ENCODE results near the gene KDM6A. TPM values are rescaled to one million over a fixed set of nuclear protein-coding genes. Genes with fewer than 3 reads are reported as not detected.
A peak's percentile ranks its signal among the peaks of the same experiment; 100 is the strongest.
"Not testable (repeated sequence)": the region's sequence is repeated elsewhere in the genome, so short reads cannot be mapped to it uniquely, and the experiment has no call there.

The KDM6A gene
- 11.7 and 13.0 TPM in 2 replicates for total RNA-seq (2014; rRNA removed; shearing (Covaris generic))
- polyA plus RNA-seq (2015; cell fraction: cytosol; rRNA removed) = 10.2 and 10.5 TPM in 2 replicates
- polyA plus RNA-seq (2015; cell fraction: nucleus; rRNA removed) = 26.8 and 29.1 TPM in 2 replicates

- peak; percentile 92 for DNase-seq (ENCODE audit: low read depth, low spot score)
- in situ Hi-C loops (cut with HindIII; ENCODE audit: low pct_unique_long_range_greater_than_20kb, low sequenced_read_pairs) = no loop called here
These were observed at the start of gene KDM6A for GRCh38 chrX:44872821-44873414. KDM6A (plus strand) TSS chrX:44873188; CDS start chrX:44873552, 364 bp downstream.

GRCh38 chrX:44823193-44823592 is 49.8 kb upstream of the KDM6A start:
- DNase-seq (ENCODE audit: low read depth, low spot score); in situ Hi-C loops (cut with HindIII; ENCODE audit: low pct_unique_long_range_greater_than_20kb, low sequenced_read_pairs): not testable (repeated sequence)

GRCh38 chrX:44828008-44828605 is 44.9 kb upstream of the KDM6A start:
- in situ Hi-C loops (cut with HindIII; ENCODE audit: low pct_unique_long_range_greater_than_20kb, low sequenced_read_pairs) = no loop called here
- DNase-seq (ENCODE audit: low read depth, low spot score) = peak; percentile 37

GRCh38 chrX:44829832-44830231 is 43.2 kb upstream of the KDM6A start:
- in situ Hi-C loops (cut with HindIII; ENCODE audit: low pct_unique_long_range_greater_than_20kb, low sequenced_read_pairs) = no loop called here
- no peak for DNase-seq (ENCODE audit: low read depth, low spot score)

- DNase-seq (ENCODE audit: low read depth, low spot score) = no peak
- in situ Hi-C loops (cut with HindIII; ENCODE audit: low pct_unique_long_range_greater_than_20kb, low sequenced_read_pairs) = no loop called here
These were observed 30.3 kb upstream of the KDM6A start for GRCh38 chrX:44842550-44843317.

- in situ Hi-C loops (cut with HindIII; ENCODE audit: low pct_unique_long_range_greater_than_20kb, low sequenced_read_pairs) = no loop called here
- DNase-seq (ENCODE audit: low read depth, low spot score) = no peak
These were observed 29.7 kb upstream of the KDM6A start for GRCh38 chrX:44843318-44843702.

- in situ Hi-C loops (cut with HindIII; ENCODE audit: low pct_unique_long_range_greater_than_20kb, low sequenced_read_pairs) = no loop called here
These were observed 29.2 kb upstream of the KDM6A start, which contains the start of gene DUSP21 for GRCh38 chrX:44843753-44844152. DUSP21 (plus strand) TSS chrX:44844021; CDS start chrX:44844133, 112 bp downstream.

GRCh38 chrX:44844204-44844603 is 28.8 kb upstream of the KDM6A start:
- in situ Hi-C loops (cut with HindIII; ENCODE audit: low pct_unique_long_range_greater_than_20kb, low sequenced_read_pairs) = no loop called here
- DNase-seq (ENCODE audit: low read depth, low spot score) = no peak

More at GRCh38 chrX:44843753-44844152, 29.2 kb upstream of the KDM6A start, which contains the start of gene DUSP21:
- no peak for DNase-seq (ENCODE audit: low read depth, low spot score)

- in situ Hi-C loops (cut with HindIII; ENCODE audit: low pct_unique_long_range_greater_than_20kb, low sequenced_read_pairs); DNase-seq (ENCODE audit: low read depth, low spot score): not testable (repeated sequence)
These were observed 22.1 kb upstream of the KDM6A start for GRCh38 chrX:44850891-44851290.

GRCh38 chrX:44871114-44871645 is 1.8 kb upstream of the KDM6A start:
- in situ Hi-C loops (cut with HindIII; ENCODE audit: low pct_unique_long_range_greater_than_20kb, low sequenced_read_pairs) = no loop called here
- no peak for DNase-seq (ENCODE audit: low read depth, low spot score)

- DNase-seq (ENCODE audit: low read depth, low spot score) = no peak
- in situ Hi-C loops (cut with HindIII; ENCODE audit: low pct_unique_long_range_greater_than_20kb, low sequenced_read_pairs) = no loop called here
These were observed 812 bp upstream of the KDM6A start for GRCh38 chrX:44871931-44872820.

- in situ Hi-C loops (cut with HindIII; ENCODE audit: low pct_unique_long_range_greater_than_20kb, low sequenced_read_pairs) = no loop called here
These were observed 658 bp downstream of the KDM6A start for GRCh38 chrX:44873415-44874276.

GRCh38 chrX:44874420-44875184 is 1.6 kb downstream of the KDM6A start:
- peak; percentile 33 for DNase-seq (ENCODE audit: low read depth, low spot score)
- in situ Hi-C loops (cut with HindIII; ENCODE audit: low pct_unique_long_range_greater_than_20kb, low sequenced_read_pairs) = no loop called here

More at GRCh38 chrX:44873415-44874276, 658 bp downstream of the KDM6A start:
- DNase-seq (ENCODE audit: low read depth, low spot score) = peak; percentile 46

- DNase-seq (ENCODE audit: low read depth, low spot score) = no peak
- in situ Hi-C loops (cut with HindIII; ENCODE audit: low pct_unique_long_range_greater_than_20kb, low sequenced_read_pairs) = no loop called here
These were observed 2.1 kb downstream of the KDM6A start for GRCh38 chrX:44875185-44875489.

- in situ Hi-C loops (cut with HindIII; ENCODE audit: low pct_unique_long_range_greater_than_20kb, low sequenced_read_pairs) = no loop called here
- no peak for DNase-seq (ENCODE audit: low read depth, low spot score)
These were observed 3.1 kb downstream of the KDM6A start for GRCh38 chrX:44876086-44876485.

GRCh38 chrX:44876767-44877166 is 3.8 kb downstream of the KDM6A start:
- DNase-seq (ENCODE audit: low read depth, low spot score) = no peak
- in situ Hi-C loops (cut with HindIII; ENCODE audit: low pct_unique_long_range_greater_than_20kb, low sequenced_read_pairs) = no loop called here

All from SK-MEL-5 (cell line).